SK-N-SH (cell line): ENCODE measurements around the gene LBHD1. TPM values are rescaled to one million over a fixed set of nuclear protein-coding genes. Genes with fewer than 3 reads are reported as not detected.

Experiments used
- CTCF ChIA-PET: fragments of 300-600, 350-600 bp; formaldehyde crosslinking; extraction: SDS; loops from one replicate; lab custom pipeline; 2021; lab: Yijun Ruan, JAX
- POLR2A ChIA-PET: fragments of 350-600 bp; sonication (Branson Sonifier 250); formaldehyde crosslinking; extraction: SDS; loops from one replicate; lab custom pipeline; 2020; ENCODE audit warnings: antibody characterized with exemption, inconsistent platforms; lab: Yijun Ruan, JAX
- DNase-seq: peaks from one replicate; pipeline ENCODE4 v3.0.0; 2012
- H2AFZ ChIP-seq: fragments of 200-600 bp; sonication (generic); 2 replicates; pipeline ENCODE4 v1.8.1; 2016; ENCODE audit warnings: antibody characterized with exemption, mild to moderate bottlenecking, low read depth
- H3F3A ChIP-seq: fragments of 200-600 bp; sonication (generic); replicated peaks from 2 replicates; pipeline ENCODE3; 2016; ENCODE audit warnings: antibody characterized with exemption, mild to moderate bottlenecking; ENCODE audit not compliant: insufficient read depth
- H3K27ac ChIP-seq, 2 experiments: fragments of 200-500 bp in 1 of 2; fragments of 200-600 bp in 1 of 2; sonication (Bioruptor generic) in 1 of 2; sonication (generic), shearing (Covaris generic) in 1 of 2; 2 replicates each; pipeline versions ENCODE4 v1.5.1 to v1.6.1; 2014 to 2016; ENCODE audit warnings: low read depth in 2 of 2, inconsistent platforms in 1 of 2, low read length in 1 of 2, mild to moderate bottlenecking in 1 of 2, mixed read lengths in 1 of 2
- H3K27me3 ChIP-seq: fragments of 200-600 bp; sonication (generic), shearing (Covaris generic); 2 replicates; pipeline ENCODE4 v1.6.1; 2016; ENCODE audit warnings: mixed run types; ENCODE audit not compliant: insufficient read depth
- H3K36me3 ChIP-seq, 2 experiments: fragments of 200-500 bp in 1 of 2; fragments of 200-600 bp in 1 of 2; sonication (Bioruptor generic) in 1 of 2; sonication (generic) in 1 of 2; replicated peaks in 1 of 2; 2 replicates each; pipeline versions ENCODE3 to v1.5.1; 2014 to 2016; ENCODE audit warnings: low read length in 1 of 2, mild to moderate bottlenecking in 1 of 2; ENCODE audit not compliant: insufficient read depth in 2 of 2, control insufficient read depth in 1 of 2
- H3K4me1 ChIP-seq, 2 experiments: fragments of 200-500 bp in 1 of 2; fragments of 200-600 bp in 1 of 2; sonication (Bioruptor generic) in 1 of 2; sonication (generic), shearing (Covaris generic) in 1 of 2; 2 replicates each; pipeline versions ENCODE4 v1.5.1 to v1.6.1; 2014 to 2016; ENCODE audit warnings: low read depth in 1 of 2, low read length in 1 of 2, mixed run types in 1 of 2; ENCODE audit not compliant: insufficient read depth in 2 of 2, control insufficient read depth in 1 of 2
- H3K4me2 ChIP-seq: fragments of 200-600 bp; sonication (generic), shearing (Covaris generic); 2 replicates; pipeline ENCODE4 v1.6.1; 2017; ENCODE audit warnings: mixed run types
- H3K4me3 ChIP-seq, 2 experiments: fragments of 200-500 bp in 1 of 2; fragments of 200-600 bp in 1 of 2; sonication (Bioruptor generic) in 1 of 2; sonication (generic), shearing (Covaris generic) in 1 of 2; 2 replicates each; pipeline versions ENCODE4 v1.5.1 to v1.8.1; 2014 to 2016; ENCODE audit warnings: low read depth in 2 of 2, inconsistent platforms in 1 of 2, low read length in 1 of 2, mild to moderate bottlenecking in 1 of 2, mixed read lengths in 1 of 2, moderate library complexity in 1 of 2
- H3K79me2 ChIP-seq: fragments of 200-600 bp; sonication (generic); 2 replicates; pipeline ENCODE4 v1.8.1; 2017; ENCODE audit warnings: mild to moderate bottlenecking; ENCODE audit not compliant: insufficient read depth
- H3K9ac ChIP-seq: fragments of 200-600 bp; sonication (generic); 2 replicates; pipeline ENCODE4 v1.6.1; 2017; ENCODE audit warnings: mixed run types
- H3K9me2 ChIP-seq: fragments of 200-600 bp; sonication (generic); 2 replicates; pipeline ENCODE4 v1.6.1; 2017; ENCODE audit warnings: mixed run types
- H3K9me3 ChIP-seq: fragments of 200-600 bp; sonication (generic); 2 replicates; pipeline ENCODE4 v1.6.1; 2017; ENCODE audit warnings: mixed run types, mild to moderate bottlenecking, moderate library complexity
- H4K20me1 ChIP-seq: fragments of 200-600 bp; sonication (generic); 2 replicates; pipeline ENCODE4 v1.6.1; 2017; ENCODE audit warnings: mild to moderate bottlenecking, mixed run types; ENCODE audit not compliant: insufficient read depth
- CTCF ChIP-seq: fragments of 200-600 bp; sonication (generic); IDR thresholded peaks from 2 replicates; pipeline ENCODE4 v1.6.1; 2017; ENCODE audit warnings: antibody characterized with exemption, mild to moderate bottlenecking, moderate library complexity
- EP300 ChIP-seq, 2 experiments: IDR thresholded peaks; 2 replicates each; pipeline versions ENCODE4 v1.4.0 to v1.6.1; 2012; ENCODE audit warnings: borderline replicate concordance in 1 of 2, low read depth in 1 of 2, low read length in 1 of 2
- MXI1 ChIP-seq: IDR thresholded peaks from 2 replicates; pipeline ENCODE4 v1.6.1; 2012; ENCODE audit warnings: mild to moderate bottlenecking, low read depth, low read length, improper control_type of control experiment
- NFIC ChIP-seq: IDR thresholded peaks from 2 replicates; pipeline ENCODE4 v1.4.0; 2012; ENCODE audit warnings: borderline replicate concordance
- RAD21 ChIP-seq: IDR thresholded peaks from 2 replicates; pipeline ENCODE4 v1.6.1; 2012; ENCODE audit warnings: mild to moderate bottlenecking, low read length
- SMC3 ChIP-seq: IDR thresholded peaks from 2 replicates; pipeline ENCODE4 v1.6.1; 2012; ENCODE audit warnings: low read depth, low read length, improper control_type of control experiment
- TEAD4 ChIP-seq: IDR thresholded peaks from 2 replicates; pipeline ENCODE4 v1.4.0; 2012; ENCODE audit warnings: mild to moderate bottlenecking, borderline replicate concordance; ENCODE audit not compliant: insufficient read depth
- WGBS: methylation state at CpG from one replicate; pipeline ENCODE4 v1.1.6; 2017; ENCODE audit warnings: low lambda C conversion rate; 5-methylcytosine and 5-hydroxymethylcytosine counted together
- polyA plus RNA-seq, 3 experiments: library from polyadenylated mRNA; depleted of rRNA; stranded (reverse); fragments of >200 nt; gene quantifications; 2 replicates each; pipeline ENCODE4 v1.2.3, GENCODE V29; 2012
- TF ChIP-seq, protein P1 (sequence below): IDR thresholded peaks from 2 replicates; pipeline ENCODE4; 2012

LBHD1 gene
- polyA plus RNA-seq, 1 of the 3 experiments (the other 2 are of a cell fraction) = 9.7 TPM

- no peak for TF ChIP-seq TEAD4
- TF ChIP-seq EP300 (IDR thresholded peaks at IDR 0.05; ENCODE audit: borderline replicate concordance in 1 of 2, low read depth in 1 of 2, low read length in 1 of 2) = no peak
- TF ChIP-seq CTCF = no peak
- TF ChIP-seq NFIC = no peak
- TF ChIP-seq MXI1 = no peak
- TF ChIP-seq, all 33 proteins: peak for 0
Observed at GRCh38 chr11:62682518-62682917, 10.5 kb upstream of the LBHD1 start (continued).

DNA sequence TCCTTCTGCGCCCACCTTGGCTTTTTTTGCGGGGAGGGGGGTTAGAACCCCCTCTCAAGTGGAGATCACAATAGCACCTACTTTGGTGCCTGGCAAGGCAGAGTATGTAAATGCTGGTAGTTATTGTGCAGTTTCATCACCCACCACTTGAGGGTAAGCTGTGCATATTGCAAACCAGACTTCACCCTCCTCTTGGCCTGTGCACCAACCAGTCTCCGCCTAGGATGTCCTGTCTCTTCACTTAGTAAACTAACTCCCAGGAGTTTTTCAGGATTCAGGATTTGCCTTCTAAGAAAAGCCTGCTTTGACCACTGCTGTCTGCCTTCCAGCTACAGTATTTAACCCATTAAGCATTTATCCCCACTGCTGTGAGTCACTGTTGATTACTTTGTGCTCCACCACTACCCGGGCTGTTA is 8.8 kb upstream of the LBHD1 start:
- 52% methylated on average over 4 of the region's 4 CpGs for WGBS
- no peak overlapping the region for H3K9ac ChIP-seq
- peaks cover 30% of the 10 kb centered on the region for H3F3A ChIP-seq
- no peak overlapping the region for H3K4me3 ChIP-seq
- H3K79me2 ChIP-seq = peaks cover 32% of the 10 kb centered on the region
- peak; percentile 74 for TF ChIP-seq RAD21
- TF ChIP-seq CTCF = peak; percentile 64
- peak; percentile 50 for TF ChIP-seq SMC3
- TF ChIP-seq, protein P1, sequence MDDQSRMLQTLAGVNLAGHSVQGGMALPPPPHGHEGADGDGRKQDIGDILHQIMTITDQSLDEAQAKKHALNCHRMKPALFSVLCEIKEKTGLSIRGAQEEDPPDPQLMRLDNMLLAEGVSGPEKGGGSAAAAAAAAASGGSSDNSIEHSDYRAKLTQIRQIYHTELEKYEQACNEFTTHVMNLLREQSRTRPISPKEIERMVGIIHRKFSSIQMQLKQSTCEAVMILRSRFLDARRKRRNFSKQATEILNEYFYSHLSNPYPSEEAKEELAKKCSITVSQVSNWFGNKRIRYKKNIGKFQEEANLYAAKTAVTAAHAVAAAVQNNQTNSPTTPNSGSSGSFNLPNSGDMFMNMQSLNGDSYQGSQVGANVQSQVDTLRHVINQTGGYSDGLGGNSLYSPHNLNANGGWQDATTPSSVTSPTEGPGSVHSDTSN = no peak
- ChIA-PET CTCF (interaction anchor here (0.6 to 3.7 kb wide), 26 partner anchors 8 to 301 kb away, joined by 3 to 31 read pairs (median 4); partner anchors contain the start of genes B3GAT3, C11orf98, CSKMT and EML3), POLR2A (interaction anchor here (0.6 to 2.0 kb wide), 8 partner anchors 9 to 160 kb away, joined by 3 to 11 read pairs (median 4); partner anchors contain the start of genes C11orf98, CSKMT, LBHD1 and UQCC3)
- H2AFZ ChIP-seq = peak overlapping the region; percentile 79
- DNase-seq = peak; percentile 71
- H4K20me1 ChIP-seq = no peaks in the 10 kb centered on the region
- H3K36me3 ChIP-seq = peaks cover 17 to 19% of the 10 kb centered on the region in 2 experiments
- no peaks in the 10 kb centered on the region for H3K27me3 ChIP-seq
- H3K9me3 ChIP-seq = no peaks in the 10 kb centered on the region
- H3K4me2 ChIP-seq = no peak overlapping the region
- H3K4me1 ChIP-seq = peaks cover 11 to 15% of the 10 kb centered on the region in 2 experiments; a peak in 3 of 4 replicates
- no peaks in the 10 kb centered on the region for H3K9me2 ChIP-seq
- peak overlapping the region; percentile 18 to 52; a peak in 2 of 4 replicates for H3K27ac ChIP-seq
